Mammary epithelial cell (primary cell): ENCODE data around the gene FGF21.

Experiments
- EZH2 ChIP-seq: IDR thresholded peaks from 2 replicates; pipeline ENCODE4 v1.6.1; 2012; ENCODE audit warnings: low read length, inconsistent platforms, borderline replicate concordance
- TF ChIP-seq, protein P1 (sequence below), 2 donors: IDR thresholded peaks in 1 of 2; conservative IDR thresholded peaks in 1 of 2; 2 replicates each; pipeline ENCODE4 v1.5.1; 2011 to 2012; ENCODE audit warnings: inconsistent platforms in 2 of 2, low read length in 2 of 2, mild to moderate bottlenecking in 2 of 2, control low read depth in 1 of 2, low read depth in 1 of 2; ENCODE audit not compliant: insufficient read depth in 1 of 2; ENCODE audit errors: extremely low read depth in 1 of 2

GRCh38 chr19:48713864-48714755 lies 41.2 kb upstream of the FGF21 start:
- TF ChIP-seq, protein P1, sequence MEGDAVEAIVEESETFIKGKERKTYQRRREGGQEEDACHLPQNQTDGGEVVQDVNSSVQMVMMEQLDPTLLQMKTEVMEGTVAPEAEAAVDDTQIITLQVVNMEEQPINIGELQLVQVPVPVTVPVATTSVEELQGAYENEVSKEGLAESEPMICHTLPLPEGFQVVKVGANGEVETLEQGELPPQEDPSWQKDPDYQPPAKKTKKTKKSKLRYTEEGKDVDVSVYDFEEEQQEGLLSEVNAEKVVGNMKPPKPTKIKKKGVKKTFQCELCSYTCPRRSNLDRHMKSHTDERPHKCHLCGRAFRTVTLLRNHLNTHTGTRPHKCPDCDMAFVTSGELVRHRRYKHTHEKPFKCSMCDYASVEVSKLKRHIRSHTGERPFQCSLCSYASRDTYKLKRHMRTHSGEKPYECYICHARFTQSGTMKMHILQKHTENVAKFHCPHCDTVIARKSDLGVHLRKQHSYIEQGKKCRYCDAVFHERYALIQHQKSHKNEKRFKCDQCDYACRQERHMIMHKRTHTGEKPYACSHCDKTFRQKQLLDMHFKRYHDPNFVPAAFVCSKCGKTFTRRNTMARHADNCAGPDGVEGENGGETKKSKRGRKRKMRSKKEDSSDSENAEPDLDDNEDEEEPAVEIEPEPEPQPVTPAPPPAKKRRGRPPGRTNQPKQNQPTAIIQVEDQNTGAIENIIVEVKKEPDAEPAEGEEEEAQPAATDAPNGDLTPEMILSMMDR (conservative IDR thresholded peaks at IDR 0.05 in 1 of 2, IDR thresholded peaks at IDR 0.05 in 1 of 2; ENCODE audit: extremely low read depth in 1 of 2, insufficient read depth in 1 of 2, low read depth in 1 of 2, low read length in 2 of 2), result no peak
- TF ChIP-seq EZH2, result no peak
